GM21528 (cell line): ENCODE measurements around the gene FNDC3A.
"Not testable (repeated sequence)": the region's sequence is repeated elsewhere in the genome, so short reads cannot be mapped to it uniquely, and the experiment has no call there.

Source experiments
- ATAC-seq: cut with Tn5 transposase; IDR thresholded peaks from one replicate; pipeline ENCODE4 v1.9.1; 2021; ENCODE audit warnings: mild to moderate bottlenecking, moderate library complexity; ENCODE audit not compliant: unreplicated experiment, low FRiP score

Gene FNDC3A

DNA sequence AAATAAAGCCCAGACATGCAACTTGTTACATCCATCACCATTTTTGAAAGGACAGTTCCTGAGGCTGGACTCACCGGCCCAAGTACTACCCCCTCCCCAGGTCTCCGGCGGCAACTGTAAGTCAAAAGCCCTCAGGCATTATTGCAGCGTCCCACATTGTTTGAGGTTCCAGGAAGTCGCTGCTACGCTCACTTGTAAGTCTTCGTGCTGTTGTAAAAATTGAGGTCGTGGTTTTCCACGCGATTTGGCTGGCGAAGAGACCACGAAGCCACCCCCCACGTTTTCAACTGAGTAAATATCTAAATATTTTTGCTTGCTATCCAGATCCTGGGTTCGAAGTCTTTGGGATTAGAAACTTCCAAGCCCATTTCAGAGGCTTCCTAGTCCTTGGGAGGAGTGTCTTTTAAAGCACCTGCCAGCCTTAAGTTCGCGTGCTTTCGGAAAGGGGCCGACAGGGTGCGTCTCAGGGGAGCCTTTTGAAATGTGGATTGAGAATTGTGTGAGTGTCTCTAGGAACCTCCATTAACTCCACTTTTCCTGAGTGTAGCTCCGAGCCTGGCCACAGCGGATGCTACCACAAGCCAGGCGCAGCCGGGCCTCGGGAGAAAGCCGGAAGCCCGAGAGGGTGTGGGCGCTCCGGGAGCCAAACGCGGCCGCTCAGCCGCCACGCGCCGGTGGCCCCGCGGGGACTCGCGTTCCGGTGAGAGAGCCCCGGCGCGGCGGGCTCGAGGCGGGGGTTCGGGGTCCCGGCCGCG lies 434 bp upstream of the FNDC3A start:
- ATAC-seq, result peak; percentile 21

DNA sequence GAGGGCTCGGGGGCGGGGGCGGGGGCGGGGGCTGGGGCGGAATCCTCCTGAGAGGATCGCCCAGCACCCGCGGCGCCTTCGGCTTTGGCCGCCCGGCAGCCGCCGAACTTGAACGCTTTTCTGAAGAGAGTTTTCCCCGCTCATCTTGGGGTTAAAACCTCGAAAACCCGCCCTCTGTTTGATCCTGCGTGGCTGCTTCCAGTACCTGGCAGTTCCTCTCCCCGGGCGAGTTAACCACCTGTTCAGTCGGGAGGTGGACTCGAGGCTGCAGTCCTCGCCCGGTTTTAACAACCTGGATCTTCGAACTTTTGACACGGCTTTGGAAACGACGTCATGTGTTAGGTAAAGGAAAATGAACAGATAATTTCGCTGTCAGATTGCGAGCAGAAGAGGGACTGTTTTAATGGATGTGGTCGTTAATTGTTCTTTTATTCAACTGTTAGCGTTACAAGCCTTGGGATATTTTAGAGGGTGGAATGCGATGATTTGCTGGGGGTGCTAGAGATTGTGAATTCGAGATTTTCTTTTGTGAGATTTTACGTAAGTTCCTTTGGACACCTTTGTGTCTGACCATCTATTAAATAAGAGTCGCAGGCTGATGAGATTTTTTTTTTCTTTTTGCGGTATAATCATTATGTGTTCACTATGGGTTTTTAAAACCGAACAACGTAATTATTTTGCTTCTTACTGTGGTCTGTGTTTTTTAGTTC lies 1.0 kb downstream of the FNDC3A start:
- ATAC-seq, result peak; percentile 18

DNA sequence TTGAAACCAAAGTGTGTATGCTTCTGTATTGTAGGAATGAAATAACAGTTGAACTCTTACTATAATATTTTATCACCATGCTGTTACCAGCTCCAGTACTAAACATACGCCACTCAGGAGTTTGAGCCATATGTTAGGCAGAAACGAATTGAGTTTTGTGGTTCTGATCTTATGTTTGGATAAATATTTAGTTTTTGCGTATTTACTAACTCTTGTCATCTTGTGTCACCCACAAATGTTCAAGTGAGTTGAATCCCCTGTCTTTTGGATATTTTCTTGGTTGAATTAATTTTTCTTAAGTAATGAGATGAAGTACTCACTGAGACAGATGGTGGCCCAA lies 1.5 kb downstream of the FNDC3A start:
- no peak for ATAC-seq

DNA sequence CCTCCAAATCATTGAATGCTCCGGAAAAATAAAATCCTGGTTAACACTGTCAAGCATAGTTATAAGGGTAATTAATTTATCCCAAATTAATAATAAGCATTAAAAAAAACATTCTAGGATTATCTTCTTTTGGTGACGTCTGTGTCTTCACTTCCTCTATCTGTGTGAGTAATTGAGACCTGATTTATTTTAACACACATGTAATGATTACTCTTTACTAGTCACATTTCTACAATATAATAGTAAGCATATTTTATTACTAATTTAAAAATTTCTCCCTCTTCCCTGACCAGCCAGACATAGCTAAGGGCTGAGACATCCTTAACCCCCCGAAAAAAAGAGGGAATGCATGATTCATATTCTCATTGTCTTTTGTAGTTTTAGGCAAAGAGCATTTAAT lies 2.3 kb downstream of the FNDC3A start:
- ATAC-seq, result no peak

DNA sequence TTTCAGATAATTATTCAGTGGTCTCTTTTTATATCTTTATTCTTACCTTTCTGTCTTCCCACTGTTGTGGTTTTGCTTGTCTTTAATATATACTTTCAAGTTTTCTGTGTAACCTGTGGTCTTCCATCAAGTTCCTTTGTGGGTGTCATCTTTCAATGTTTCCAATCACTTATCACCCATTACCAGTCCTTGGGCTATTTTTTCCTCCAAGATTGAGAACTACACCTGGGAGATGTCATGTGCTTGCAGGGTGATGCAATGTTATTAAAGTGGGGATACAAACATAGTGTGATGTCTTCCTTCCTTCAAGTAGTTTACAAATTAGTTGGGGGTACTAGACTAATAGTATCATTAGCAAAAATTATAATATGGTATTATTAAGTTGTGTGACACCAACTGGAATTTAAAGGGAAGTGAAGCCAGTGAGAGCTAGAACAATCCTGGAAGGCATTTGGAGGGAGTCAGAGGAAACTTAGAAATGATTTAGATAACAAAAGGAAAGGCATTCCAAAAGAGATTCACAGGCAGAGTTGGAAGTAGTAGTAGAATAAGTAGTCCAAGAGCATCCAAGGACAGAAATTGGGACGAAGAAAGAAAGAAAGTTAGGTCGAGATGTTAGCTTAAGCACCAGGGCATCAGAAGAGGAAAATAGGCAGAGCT lies 3.4 kb downstream of the FNDC3A start:
- no peak for ATAC-seq

DNA sequence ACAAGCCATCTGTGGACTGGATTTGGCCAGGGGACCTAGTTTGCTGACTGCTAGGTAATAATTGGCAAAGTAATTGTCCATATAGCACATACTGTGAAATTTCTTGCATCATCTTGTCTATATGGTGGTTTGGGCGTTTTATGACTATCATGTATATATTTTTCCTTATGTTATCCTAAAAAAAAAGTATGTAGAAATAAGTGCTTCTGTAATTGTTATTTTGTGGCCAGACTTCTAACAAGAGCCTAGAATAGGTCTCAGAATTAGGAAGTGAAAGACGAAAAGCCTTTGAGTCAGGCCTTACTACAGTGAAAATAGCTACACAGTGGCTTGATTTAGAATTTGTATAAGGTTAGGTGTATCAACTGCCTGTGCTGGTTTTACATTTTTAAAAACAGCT lies 4.2 kb downstream of the FNDC3A start:
- peak; percentile 49 for ATAC-seq

DNA sequence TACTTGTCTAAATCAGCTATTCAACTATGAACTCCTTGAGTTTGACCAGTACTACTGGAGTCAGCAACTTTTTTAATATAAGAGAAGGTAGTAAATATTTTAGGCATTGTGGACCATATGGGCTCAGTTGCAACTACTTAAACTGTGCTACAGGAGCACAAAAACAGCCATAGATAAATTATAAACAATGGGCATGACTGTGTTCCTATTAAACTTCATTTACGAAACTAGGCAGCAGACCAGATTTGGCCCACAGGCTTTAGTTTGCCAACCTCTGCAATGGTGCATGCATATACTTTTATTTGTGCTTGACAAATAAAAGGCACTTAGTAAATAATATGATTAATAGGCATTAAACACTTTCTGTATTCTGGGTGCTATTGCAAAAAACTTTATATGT lies 7.6 kb downstream of the FNDC3A start:
- no peak for ATAC-seq

DNA sequence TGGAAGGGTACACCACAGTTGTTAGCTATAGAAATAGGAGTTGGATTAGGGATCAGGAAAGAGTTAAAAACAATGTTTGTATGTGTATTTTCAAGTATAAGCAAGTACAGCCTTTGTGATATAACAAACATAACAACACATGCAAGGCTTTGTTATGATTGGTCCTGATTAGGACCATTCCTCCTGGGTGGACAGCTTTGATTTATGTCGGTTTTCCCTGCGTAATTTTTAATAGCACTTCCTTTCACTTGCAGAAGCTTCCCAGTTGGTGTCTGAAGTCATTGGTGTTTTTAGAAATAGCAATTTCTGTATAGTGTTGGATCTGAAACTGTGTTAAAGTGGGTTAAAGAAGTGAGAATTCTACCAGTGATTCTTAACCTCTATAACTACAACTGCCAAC lies 10.0 kb downstream of the FNDC3A start:
- ATAC-seq, result no peak

DNA sequence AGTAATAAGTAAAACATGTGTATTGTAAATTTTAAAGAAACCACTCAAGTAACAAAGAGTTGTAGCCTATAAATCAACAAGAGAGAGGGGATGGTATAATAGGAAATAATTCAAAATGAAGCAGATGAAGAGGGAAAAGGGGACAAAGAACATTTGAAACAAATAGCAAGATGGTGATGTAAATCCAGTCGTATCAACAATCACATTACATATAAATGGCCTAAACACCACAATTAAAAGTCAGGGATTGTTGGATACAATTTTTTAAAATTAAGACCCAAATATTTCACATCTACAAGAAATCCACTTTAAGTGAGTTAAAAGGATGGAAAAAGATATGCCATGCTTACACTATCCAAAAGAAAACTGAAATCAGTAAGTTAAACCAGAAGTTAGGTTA lies 15.2 kb downstream of the FNDC3A start:
- no peak for ATAC-seq

DNA sequence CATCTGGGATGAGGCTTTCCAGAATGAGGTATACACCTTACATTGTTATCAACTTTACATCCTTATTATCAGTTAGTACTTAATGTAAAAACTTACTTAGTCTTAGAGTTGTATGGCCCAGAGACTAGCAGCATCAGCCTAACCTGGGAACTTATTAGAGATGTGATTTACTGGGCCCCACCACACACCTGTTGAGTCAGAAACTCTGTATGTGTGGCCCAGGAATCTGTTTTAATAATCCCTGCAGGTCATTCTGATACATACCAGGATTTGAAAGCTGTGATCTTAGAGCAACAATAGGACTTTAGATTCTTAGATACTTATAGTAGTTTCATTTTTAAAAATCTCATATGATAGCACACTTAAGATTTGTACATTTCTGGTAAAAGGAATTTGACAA lies 17.4 kb downstream of the FNDC3A start:
- ATAC-seq, result no peak

DNA sequence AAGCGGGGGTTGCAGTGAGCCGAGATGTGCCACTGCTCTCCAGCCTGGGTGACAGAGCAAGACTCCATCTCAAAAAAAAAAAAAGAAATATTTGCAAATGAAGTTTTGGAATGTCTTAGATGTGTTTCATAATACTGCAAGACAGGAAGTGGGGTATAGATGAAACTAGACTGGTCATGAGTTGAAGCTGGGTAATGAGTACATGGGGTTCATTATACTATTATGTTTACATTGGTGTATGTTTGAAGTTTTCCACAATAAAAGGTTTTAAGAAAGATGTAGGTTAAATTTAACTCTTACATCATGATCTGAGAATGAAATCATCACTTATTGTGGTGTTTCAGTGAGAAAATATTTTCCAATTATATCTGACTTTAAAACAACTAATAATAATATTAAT lies 19.0 kb downstream of the FNDC3A start:
- peak; percentile 55 for ATAC-seq

DNA sequence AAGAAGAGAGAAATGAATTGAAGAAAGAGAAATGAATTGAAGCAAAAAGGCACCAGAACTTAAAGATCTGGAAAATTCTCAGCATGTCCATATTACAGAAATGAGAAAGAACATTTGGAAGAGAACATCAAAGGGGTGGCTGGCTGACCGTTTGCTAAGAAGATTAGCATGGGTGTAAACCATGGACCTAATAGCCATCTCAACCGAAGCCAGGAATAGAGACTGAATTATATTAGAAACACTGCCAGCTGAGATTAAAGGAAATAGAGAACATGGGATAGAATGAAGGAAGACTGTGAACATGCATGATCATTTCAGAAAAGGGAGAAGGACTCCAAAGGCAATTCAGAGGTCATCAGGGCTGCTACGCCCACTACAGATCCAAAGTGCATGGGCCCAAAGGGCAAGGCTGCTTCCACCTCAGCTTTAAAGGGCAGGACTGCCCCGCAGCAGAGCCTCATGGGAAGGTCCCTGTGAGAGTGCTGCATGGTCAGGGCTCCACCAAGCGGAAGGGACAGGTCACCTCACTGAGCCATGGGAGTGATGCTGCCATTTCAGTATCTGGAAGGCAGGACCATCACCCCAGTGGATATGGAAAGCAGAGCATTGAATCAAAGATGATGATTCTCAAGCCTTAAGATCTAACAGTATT lies 23.1 kb downstream of the FNDC3A start:
- no peak for ATAC-seq

DNA sequence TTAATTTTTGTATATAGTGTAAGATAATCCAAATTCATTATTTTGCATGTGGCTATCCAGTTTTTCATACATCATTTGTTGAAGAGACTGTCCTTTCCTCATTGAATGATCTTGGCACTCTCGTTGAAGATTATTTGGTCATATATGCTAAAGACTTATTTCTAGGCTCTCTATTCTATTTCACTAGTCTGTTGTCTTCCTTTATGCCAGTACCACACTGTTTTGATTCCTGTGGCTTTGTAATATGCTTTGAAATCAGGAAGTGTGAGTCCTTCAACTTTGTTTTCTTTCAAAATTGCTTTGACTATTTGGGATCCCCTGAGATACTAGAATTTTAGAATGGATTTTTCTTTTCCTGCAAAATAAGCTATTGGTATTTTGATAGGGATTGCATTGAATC lies 24.5 kb downstream of the FNDC3A start:
- ATAC-seq, result no peak

DNA sequence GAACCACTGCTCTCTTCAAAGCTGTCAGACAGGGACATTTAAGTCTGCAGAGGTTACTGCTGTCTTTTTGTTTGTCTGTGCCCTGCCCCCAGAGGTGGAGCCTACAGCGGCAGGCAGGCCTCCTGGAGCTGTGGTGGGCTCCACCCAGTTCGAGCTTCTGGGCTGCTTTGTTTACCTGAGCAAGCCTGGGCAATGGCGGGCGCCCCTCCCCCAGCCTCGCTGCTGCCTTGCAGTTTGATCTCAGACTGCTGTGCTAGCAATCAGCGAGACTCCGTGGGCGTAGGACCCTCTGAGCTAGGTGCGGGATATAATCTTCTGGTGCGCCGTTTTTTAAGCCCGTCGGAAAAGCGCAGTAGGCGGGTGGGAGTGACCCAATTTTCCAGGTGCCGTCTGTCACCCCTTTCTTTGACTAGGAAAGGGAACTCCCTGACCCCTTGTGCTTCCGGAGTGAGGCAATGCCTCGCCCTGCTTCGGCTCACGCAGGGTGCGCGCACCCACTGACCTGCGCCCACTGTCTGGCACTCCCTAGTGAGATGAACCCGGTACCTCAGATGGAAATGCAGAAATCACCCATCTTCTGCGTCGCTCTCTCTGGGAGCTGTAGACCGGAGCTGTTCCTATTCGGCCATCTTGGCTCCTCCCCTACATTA lies 43.4 kb downstream of the FNDC3A start:
- ATAC-seq, result not testable (repeated sequence)

DNA sequence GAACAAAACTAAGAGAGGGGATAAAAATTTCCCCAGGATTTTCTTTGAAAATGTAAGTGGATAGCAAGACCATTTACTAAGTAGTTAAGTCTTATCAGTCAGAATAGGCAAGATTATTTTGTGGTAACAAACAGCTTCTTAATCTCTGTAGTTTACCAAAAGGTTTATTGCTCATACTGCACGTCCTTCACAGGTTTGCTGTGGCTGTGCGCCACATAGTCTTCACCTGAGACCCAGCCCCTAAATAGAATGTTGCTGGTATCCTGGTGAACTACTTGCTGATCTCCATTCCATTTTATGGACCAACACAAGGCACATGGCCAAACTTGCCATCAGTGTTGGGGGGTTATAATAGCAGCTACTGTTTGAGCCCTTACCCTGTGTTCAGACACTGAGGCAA lies 44.6 kb downstream of the FNDC3A start:
- ATAC-seq, result no peak

DNA sequence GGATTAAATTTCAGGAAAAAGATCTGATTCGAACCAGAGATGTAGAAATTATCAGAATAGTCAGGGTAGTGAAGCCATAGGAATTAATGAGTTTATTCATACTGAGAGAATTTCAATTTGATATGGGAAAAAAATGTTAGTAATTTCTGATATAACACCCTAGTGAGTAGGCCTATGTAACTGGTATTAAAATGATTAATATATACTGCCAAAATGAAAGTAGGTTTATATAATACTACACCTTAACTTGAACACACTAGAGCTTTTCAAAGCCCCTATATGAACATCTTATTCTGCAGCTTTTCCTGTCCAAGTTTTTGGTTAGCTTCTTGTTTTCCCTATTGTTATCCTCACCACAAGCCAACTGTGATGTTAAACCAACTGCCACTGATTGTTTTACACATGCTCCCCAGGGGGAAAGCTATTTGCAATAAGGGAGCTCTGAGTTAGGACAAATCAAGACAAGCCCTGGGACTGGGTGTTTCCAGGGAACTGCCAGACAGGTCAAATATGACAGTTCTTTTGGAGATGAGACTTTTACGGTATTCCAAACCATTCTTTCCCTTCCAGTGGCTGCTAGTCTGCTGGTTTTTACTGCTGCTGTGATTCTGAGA lies 45.3 kb downstream of the FNDC3A start:
- ATAC-seq, result no peak

DNA sequence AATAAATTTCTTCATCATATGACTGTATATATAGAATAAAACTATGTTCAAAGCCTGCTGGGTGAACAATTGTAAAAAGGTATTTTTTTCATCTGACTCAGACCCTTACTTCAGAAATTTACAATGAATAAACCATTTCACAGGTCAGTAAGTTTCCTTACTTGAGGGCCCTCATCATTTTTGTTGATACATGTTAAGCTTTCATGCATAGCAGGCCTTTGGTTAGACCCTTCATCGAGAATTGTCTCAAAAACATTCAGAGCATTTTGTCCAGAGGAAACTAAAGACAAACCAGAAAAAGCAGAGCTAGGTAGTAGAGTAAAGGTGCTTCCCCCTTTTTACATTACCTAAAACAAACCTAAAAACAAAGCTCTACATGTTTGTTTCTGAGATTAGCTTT lies 46.2 kb downstream of the FNDC3A start:
- ATAC-seq, result no peak

DNA sequence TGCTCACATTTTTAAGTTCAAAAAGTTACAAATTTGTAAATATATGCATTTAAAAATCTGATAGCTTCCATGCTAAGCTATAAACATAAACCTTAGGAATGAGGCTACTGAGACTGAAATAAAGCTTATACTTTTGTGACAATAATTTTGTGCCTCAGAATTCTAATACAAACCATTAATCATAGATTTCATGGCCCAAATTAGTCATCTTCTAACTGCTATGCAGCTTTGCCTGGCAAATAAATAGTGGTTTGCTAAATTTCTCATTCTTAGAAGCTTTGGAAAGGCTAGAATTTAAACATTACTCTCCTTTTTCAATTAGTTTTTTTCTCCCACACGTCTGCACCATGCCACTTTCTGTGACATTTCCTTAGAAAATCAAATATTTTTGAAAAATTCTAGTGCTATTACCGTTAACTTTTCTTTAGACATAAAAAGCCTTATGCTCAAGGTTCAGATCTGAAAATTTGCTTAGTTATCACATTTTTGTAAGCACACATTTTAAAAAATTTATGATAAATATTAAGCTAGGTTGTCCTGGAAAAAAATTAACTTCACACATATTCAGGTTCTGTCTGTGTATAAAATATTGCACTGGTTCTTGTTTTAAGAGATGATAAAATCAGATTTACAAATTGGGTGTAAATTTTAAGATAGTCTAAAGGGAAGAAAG lies 46.9 kb downstream of the FNDC3A start:
- ATAC-seq, result no peak

DNA sequence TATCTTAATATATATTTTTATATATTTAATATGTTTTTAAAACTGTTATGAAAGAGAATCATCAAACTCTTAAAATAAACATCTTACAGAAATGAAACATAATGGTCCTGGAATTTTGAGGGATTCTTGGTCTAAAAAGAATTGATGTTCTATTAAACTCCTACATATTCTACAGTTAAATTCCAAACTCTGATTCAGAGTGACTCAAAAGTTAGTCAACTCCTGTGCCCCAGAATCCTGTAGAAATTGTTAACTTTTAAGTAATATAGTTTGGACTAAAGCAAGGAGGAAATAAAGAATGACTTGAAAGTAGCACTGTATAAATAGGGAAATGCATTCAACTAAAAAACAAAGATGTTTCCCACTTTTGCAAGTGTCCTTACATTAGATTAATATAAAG lies 47.7 kb downstream of the FNDC3A start:
- no peak for ATAC-seq

DNA sequence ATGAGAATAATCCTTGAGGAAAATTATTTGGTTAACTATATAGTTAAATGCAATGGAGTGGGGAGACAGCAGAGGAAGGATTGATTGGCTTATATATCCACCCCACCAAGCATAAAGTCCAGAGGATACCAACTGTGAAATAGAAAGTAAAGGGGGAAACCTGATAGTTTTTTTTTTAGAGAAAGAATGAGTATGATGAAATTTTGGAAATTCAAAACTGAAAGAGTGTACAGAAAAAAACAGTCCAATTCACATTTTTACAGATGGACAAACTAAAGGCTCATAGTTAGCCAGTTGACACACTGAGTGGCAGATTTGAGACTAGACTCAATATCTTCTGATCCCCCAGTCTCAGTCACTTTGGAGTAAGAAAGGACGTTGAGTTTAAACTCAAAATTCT lies 51.1 kb downstream of the FNDC3A start:
- ATAC-seq, result no peak
